ENCODE results near the gene YPEL3. TPM values are rescaled to one million over a fixed set of nuclear protein-coding genes. Genes with fewer than 3 reads are reported as not detected.

The YPEL3 gene
- total RNA-seq, 1 donor from 2014 or later = 52.7 TPM

- no peak for DNase-seq (ENCODE audit: extremely low read depth, low read depth, low spot score)
These were observed 20.3 kb downstream of the YPEL3 start, which contains the start of gene PPP4C for GRCh38 chr16:30075503-30076275. Gene PPP4C, plus strand, starts transcription at chr16:30075994. Its CDS starts 384 bp downstream, at chr16:30076378.

GRCh38 chr16:30070490-30070889, 25.5 kb downstream of the YPEL3 start:
- no peak for DNase-seq (ENCODE audit: extremely low read depth, low read depth, low spot score)

GRCh38 chr16:30069611-30070462, 26.2 kb downstream of the YPEL3 start:
- DNase-seq (ENCODE audit: extremely low read depth, low read depth, low spot score) = no peak

- no peak for DNase-seq (ENCODE audit: extremely low read depth, low read depth, low spot score)
These were observed 27.0 kb downstream of the YPEL3 start for GRCh38 chr16:30068750-30069610.

- DNase-seq (ENCODE audit: extremely low read depth, low read depth, low spot score) = no peak
These were observed 27.7 kb downstream of the YPEL3 start for GRCh38 chr16:30068333-30068732.

- no peak for DNase-seq (ENCODE audit: extremely low read depth, low read depth, low spot score)
These were observed 28.5 kb downstream of the YPEL3 start for GRCh38 chr16:30067584-30067916.

GRCh38 chr16:30066761-30067583, 29.0 kb downstream of the YPEL3 start:
- no peak for DNase-seq (ENCODE audit: extremely low read depth, low read depth, low spot score)

- no peak for DNase-seq (ENCODE audit: extremely low read depth, low read depth, low spot score)
These were observed 29.9 kb downstream of the YPEL3 start for GRCh38 chr16:30065943-30066760.

GRCh38 chr16:30065102-30065942, 30.7 kb downstream of the YPEL3 start, which contains the start of gene ALDOA:
Gene ALDOA, plus strand, starts transcription at chr16:30065760. Its CDS starts 1,138 bp downstream, at chr16:30066898.
- DNase-seq (ENCODE audit: extremely low read depth, low read depth, low spot score) = peak; percentile 79

GRCh38 chr16:30064729-30065101, 31.3 kb downstream of the YPEL3 start:
- DNase-seq (ENCODE audit: extremely low read depth, low read depth, low spot score) = no peak

- no peak for DNase-seq (ENCODE audit: extremely low read depth, low read depth, low spot score)
These were observed 31.9 kb downstream of the YPEL3 start for GRCh38 chr16:30063893-30064728.

- no peak for DNase-seq (ENCODE audit: extremely low read depth, low read depth, low spot score)
These were observed 32.6 kb downstream of the YPEL3 start for GRCh38 chr16:30063278-30063892.

GRCh38 chr16:30060836-30061554, 35.0 kb downstream of the YPEL3 start:
- no peak for DNase-seq (ENCODE audit: extremely low read depth, low read depth, low spot score)

GRCh38 chr16:30060346-30060745, 35.7 kb downstream of the YPEL3 start:
- DNase-seq (ENCODE audit: extremely low read depth, low read depth, low spot score) = no peak

GRCh38 chr16:30054959-30055553, 41.0 kb downstream of the YPEL3 start:
- DNase-seq (ENCODE audit: extremely low read depth, low read depth, low spot score) = no peak

- no peak for DNase-seq (ENCODE audit: extremely low read depth, low read depth, low spot score)
These were observed 41.6 kb downstream of the YPEL3 start for GRCh38 chr16:30054451-30054850.
